Spleen (tissue), 11 donors: ENCODE results near the gene DRD4. TPM values are rescaled to one million over a fixed set of nuclear protein-coding genes. Genes with fewer than 3 reads are reported as not detected.
"Not testable (repeated sequence)": the region's sequence is repeated elsewhere in the genome, so short reads cannot be mapped to it uniquely, and the experiment has no call there.

Experiments
- DNase-seq: peaks from one replicate; pipeline ENCODE4 v3.0.0-alpha.2; 2020
- H3K27ac ChIP-seq, 8 donors: fragments of 200-600 bp; sonication (generic) in 7 of 8; 1 replicate in 4 of 8; 2 replicates in 4 of 8; pipeline versions ENCODE4 v1.5.0 to v1.8.0; 2016 to 2021; ENCODE audit warnings: inconsistent platforms in 4 of 8, mild to moderate bottlenecking in 4 of 8, moderate library complexity in 1 of 8
- H3K27me3 ChIP-seq, 7 donors: fragments of 200-600 bp; sonication (generic) in 6 of 7; replicated peaks in 1 of 7; 1 replicate in 4 of 7; 2 replicates in 3 of 7; pipeline versions ENCODE4 v1.5.0 to v1.8.0; 2016 to 2021; ENCODE audit warnings: inconsistent platforms in 3 of 7, mild to moderate bottlenecking in 1 of 7
- H3K36me3 ChIP-seq, 6 donors: fragments of 200-600 bp; sonication (generic) in 5 of 6; 1 replicate in 4 of 6; 2 replicates in 2 of 6; pipeline versions ENCODE4 v1.5.0 to v1.8.0; 2016 to 2021; ENCODE audit warnings: inconsistent platforms in 2 of 6
- H3K4me1 ChIP-seq, 6 donors: fragments of 200-600 bp; sonication (generic) in 5 of 6; 1 replicate in 3 of 6; 2 replicates in 3 of 6; pipeline versions ENCODE4 v1.5.0 to v1.8.0; 2016 to 2021; ENCODE audit warnings: inconsistent platforms in 3 of 6
- H3K4me3 ChIP-seq, 8 donors: fragments of 200-600 bp; sonication (generic) in 7 of 8; 1 replicate in 4 of 8; 2 replicates in 4 of 8; pipeline versions ENCODE4 v1.5.0 to v1.8.0; 2016 to 2021; ENCODE audit warnings: inconsistent platforms in 4 of 8, mild to moderate bottlenecking in 4 of 8, moderate library complexity in 2 of 8
- H3K9me3 ChIP-seq, 8 donors: fragments of 200-600 bp; sonication (generic) in 7 of 8; 1 replicate in 4 of 8; 2 replicates in 4 of 8; pipeline versions ENCODE4 v1.5.0 to v1.8.0; 2016 to 2021; ENCODE audit warnings: inconsistent platforms in 4 of 8
- POLR2A ChIP-seq, 3 donors: fragments of 450-650 bp; IDR thresholded peaks; one replicate each; pipeline ENCODE4 v1.5.1; 2017; ENCODE audit warnings: antibody characterized with exemption in 3 of 3, mild to moderate bottlenecking in 1 of 3
- POLR2AphosphoS5 ChIP-seq, 3 donors: sonication (generic); formaldehyde crosslinking; IDR thresholded peaks; one replicate each; pipeline ENCODE4 v1.5.1; 2017; ENCODE audit warnings: antibody characterized with exemption in 3 of 3
- WGBS, 5 donors: extraction: QIAGEN DNeasy Blood & Tissue Kit in 3 of 5; methylation state at CpG; one replicate each; pipeline versions ENCODE4 v1.1.5 to v1.1.7; 2013 to 2018; 5-methylcytosine and 5-hydroxymethylcytosine counted together
- intact Hi-C: fragments of 100-400 bp; cut with DNase I; formaldehyde crosslinking; loops from one replicate; pipeline ENCODE4 v1.15.0; 2023; ENCODE audit warnings: low total_unique reads
- polyA plus RNA-seq, 3 donors: library from polyadenylated mRNA; stranded (reverse); fragments of 200-250 nt; gene quantifications; one replicate each; pipeline ENCODE4 v1.2.1, GENCODE V29; 2013
- total RNA-seq, 7 donors: library from RNA; depleted of rRNA in 3 of 7; stranded (reverse); fragments of >200 nt in 3 of 7; fragmentation: NEBNext Ultra II Directional in 4 of 7; extraction: Animal tissue kit (Norgen Biotek cat#: 25700) in 4 of 7; gene quantifications; one replicate each; pipeline versions ENCODE4 v1.1.0 to v1.2.1, GENCODE V29; 2016 to 2021
- TF ChIP-seq, protein P1 (sequence below), 11 experiments: fragments of 200-600 bp in 7 of 11; fragments of 450-650 bp in 4 of 11; sonication (generic) in 4 of 11; IDR thresholded peaks in 8 of 11; conservative IDR thresholded peaks in 3 of 11; 1 replicate in 7 of 11; 2 replicates in 4 of 11; pipeline versions ENCODE4 v1.4.0 to v1.8.0; 2016 to 2021; ENCODE audit warnings: antibody characterized with exemption in 11 of 11, inconsistent platforms in 4 of 11, mild to moderate bottlenecking in 1 of 11
- donor health status: healthy with polysubstance abuse.
- donor health status: DM: no; HTN: no; CAD: no; lungs with moderate emphysema.
- donor health status: DM: no; HTN: no; CAD: no.
- donor health status: Bipolar disorder and iron deficiency.
- donor health status: healthy.
- donor health status: DM: no; HTN: no; CAD: no.
- donor health status: DM: yes; HTN: yes; CAD: no.

DRD4 gene
- total and polyA plus RNA-seq, 10 donors, result 0.12 to 0.86 (median 0.44) TPM; not detected in 3

DNA sequence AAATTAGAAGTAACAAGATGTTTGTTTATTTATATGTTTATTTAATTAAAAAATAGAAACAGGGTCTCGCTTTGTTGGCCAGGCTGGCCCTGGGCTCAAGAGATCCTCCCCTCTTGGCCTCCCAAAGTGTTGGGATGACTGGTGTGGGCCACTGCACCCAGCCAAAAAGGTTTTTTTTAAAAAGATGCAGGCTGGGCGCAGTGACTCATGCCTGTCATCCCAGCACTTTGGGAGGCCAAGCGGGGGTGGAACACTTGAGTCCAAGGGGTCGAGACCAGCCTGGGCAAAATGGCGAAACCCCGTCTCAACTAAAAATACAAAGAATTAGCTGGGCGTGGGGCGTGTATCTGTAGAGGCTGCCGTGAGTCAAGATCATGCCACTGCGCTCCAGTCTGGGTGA lies 13.4 kb downstream of the DRD4 start:
- intact Hi-C loops, result no loop called here
- H3K36me3 ChIP-seq, result peaks cover 0 to 98% (median 24%) of the 10 kb centered on the region in 6 donors
- H3K9me3 ChIP-seq, result no peaks in the 10 kb centered on the region
- TF ChIP-seq, protein P1, sequence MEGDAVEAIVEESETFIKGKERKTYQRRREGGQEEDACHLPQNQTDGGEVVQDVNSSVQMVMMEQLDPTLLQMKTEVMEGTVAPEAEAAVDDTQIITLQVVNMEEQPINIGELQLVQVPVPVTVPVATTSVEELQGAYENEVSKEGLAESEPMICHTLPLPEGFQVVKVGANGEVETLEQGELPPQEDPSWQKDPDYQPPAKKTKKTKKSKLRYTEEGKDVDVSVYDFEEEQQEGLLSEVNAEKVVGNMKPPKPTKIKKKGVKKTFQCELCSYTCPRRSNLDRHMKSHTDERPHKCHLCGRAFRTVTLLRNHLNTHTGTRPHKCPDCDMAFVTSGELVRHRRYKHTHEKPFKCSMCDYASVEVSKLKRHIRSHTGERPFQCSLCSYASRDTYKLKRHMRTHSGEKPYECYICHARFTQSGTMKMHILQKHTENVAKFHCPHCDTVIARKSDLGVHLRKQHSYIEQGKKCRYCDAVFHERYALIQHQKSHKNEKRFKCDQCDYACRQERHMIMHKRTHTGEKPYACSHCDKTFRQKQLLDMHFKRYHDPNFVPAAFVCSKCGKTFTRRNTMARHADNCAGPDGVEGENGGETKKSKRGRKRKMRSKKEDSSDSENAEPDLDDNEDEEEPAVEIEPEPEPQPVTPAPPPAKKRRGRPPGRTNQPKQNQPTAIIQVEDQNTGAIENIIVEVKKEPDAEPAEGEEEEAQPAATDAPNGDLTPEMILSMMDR (IDR thresholded peaks at IDR 0.05 in 8 of 11, conservative IDR thresholded peaks at IDR 0.05 in 3 of 11), result no peak
- no peak for TF ChIP-seq POLR2A (IDR thresholded peaks at IDR 0.05)
- TF ChIP-seq POLR2AphosphoS5 (IDR thresholded peaks at IDR 0.05), result no peak
- H3K27ac ChIP-seq, result no peak overlapping the region
- H3K27me3 ChIP-seq, result no peaks in the 10 kb centered on the region
- WGBS, 5 donors, result 93 to 98% (median 95%) methylated on average over 10 of the region's 10 CpGs
- no peak overlapping the region for H3K4me3 ChIP-seq
- H3K4me1 ChIP-seq, result peaks cover 0 to 6% (median 0%) of the 10 kb centered on the region in 6 donors
- DNase-seq, result no peak

DNA sequence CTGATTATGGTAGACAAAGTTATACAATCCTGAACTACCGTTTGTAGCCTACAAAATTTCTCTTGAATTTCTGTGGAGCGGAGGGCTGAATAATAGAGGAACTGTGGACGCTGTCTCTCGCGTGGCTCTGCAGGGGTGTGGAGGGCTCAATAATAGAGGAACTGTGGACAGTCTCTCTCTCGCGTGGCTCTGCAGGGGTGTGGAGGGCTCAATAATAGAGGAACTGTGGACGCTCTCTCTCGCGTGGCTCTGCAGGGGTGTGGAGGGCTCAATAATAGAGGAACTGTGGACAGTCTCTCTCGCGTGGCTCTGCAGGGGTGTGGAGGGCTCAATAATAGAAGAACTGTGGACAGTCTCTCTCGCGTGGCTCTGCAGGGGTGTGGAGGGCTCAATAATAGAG lies 16.1 kb downstream of the DRD4 start:
- H3K4me1 ChIP-seq, H3K27ac ChIP-seq, DNase-seq, H3K9me3 ChIP-seq, H3K27me3 ChIP-seq, intact Hi-C loops, H3K4me3 ChIP-seq: not testable (repeated sequence)
- peaks cover 0 to 100% (median 22%) of the 10 kb centered on the region in 6 donors for H3K36me3 ChIP-seq
- WGBS, 5 donors, result 77 to 88% (median 82%) methylated on average over 14 of the region's 14 CpGs

DNA sequence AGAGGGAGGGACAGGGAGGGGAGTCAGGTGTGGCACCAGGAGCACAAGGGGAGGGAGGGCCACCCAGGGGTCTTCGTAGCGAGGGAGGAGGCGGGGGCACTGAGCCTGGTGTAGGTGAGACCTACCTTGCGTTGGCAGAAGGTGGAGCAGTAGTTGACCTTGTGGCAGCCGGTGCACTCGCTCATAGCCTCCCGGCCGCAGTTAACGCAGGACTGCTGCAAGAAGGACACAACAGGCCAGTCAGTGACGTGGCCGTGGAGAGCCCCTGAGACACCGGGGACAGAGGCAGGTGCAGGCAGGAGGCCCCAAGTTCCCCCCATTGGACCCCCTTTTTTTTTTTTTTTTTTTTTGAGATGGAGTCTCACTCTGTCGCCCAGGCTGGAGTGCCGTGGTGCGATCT lies 16.8 kb downstream of the DRD4 start:
- H3K4me3 ChIP-seq, result no peak overlapping the region
- intact Hi-C loops, result no loop called here
- peaks cover 0 to 100% (median 24%) of the 10 kb centered on the region in 6 donors for H3K36me3 ChIP-seq
- TF ChIP-seq, protein P1 (IDR thresholded peaks at IDR 0.05 in 8 of 11, conservative IDR thresholded peaks at IDR 0.05 in 3 of 11), result no peak
- TF ChIP-seq POLR2AphosphoS5 (IDR thresholded peaks at IDR 0.05) (no peak), POLR2A (IDR thresholded peaks at IDR 0.05) (no peak)
- no peak overlapping the region for H3K27ac ChIP-seq
- DNase-seq, result no peak
- H3K4me1 ChIP-seq, result peaks cover 0 to 13% (median 4%) of the 10 kb centered on the region in 6 donors
- 85 to 95% (median 90%) methylated on average over 12 to 15 of the region's 15 CpGs for WGBS, 5 donors
- no peaks in the 10 kb centered on the region for H3K9me3 ChIP-seq
- H3K27me3 ChIP-seq, result no peaks in the 10 kb centered on the region

DNA sequence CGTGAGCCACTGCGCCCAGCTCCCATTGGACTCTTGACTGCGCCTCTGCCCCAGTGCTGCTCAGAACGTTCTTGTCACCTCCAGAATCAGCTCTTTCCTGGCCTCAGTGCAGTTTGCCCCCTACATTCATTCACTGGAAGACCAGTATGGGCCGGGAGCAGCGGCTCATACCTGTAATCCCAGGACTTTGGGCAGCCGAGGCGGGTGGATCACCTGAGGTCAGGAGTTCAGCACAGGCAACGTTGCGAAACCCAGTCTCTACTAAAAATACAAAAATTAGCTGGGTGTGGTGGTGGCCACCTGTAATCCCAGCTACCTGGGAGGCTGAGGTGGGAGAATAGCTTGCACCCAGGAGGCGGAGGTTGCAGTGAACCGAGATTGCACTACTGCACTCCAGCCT lies 17.4 kb downstream of the DRD4 start:
- intact Hi-C loops, H3K4me3 ChIP-seq, DNase-seq, H3K27me3 ChIP-seq, H3K27ac ChIP-seq, H3K9me3 ChIP-seq: not testable (repeated sequence)
- Histone ChIP-seq H3K4me1 (peaks cover 0 to 19% (median 7%) of the 10 kb centered on the region in 6 donors), H3K36me3 (peaks cover 0 to 100% (median 28%) of the 10 kb centered on the region in 6 donors)
- WGBS, 5 donors, result 93 to 98% (median 96%) methylated on average over 11 to 12 of the region's 12 CpGs

DNA sequence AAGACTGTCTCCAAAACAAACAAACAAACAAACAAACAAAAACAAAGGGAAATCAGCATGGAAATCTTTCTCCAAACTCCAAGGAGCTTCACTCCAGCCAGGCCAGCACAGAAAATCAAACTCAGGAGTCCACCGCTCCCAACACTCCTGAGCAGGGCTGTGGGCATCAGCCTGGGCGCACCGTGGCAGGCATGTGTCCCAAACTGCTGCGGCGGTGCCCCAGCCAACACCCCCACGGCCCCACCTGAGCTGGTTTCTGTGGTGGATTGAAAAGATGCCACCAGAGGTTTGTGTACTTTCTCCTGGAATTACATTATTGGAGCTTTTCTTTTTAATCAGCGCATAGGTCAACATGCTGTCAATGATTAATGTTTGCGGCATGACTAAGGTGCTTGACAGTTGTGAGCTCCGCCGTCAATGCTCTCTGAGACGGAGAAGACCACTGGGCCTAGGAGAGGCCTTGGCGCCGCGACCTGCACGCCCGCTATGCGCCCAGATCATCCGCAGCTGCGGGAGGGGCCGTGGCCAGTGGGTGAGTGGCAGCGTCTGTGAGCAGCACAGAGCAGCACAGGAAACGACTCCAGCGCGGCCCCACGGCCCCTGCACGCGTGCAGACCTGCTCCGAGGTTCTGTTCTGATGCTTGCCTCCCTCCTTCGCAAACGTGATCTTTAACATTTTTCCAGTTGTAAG lies 18.1 kb downstream of the DRD4 start:
- peaks cover 0 to 100% (median 35%) of the 10 kb centered on the region in 6 donors for H3K36me3 ChIP-seq
- no peaks in the 10 kb centered on the region for H3K9me3 ChIP-seq
- WGBS, 5 donors, result 86 to 93% (median 92%) methylated on average over 26 to 30 of the region's 30 CpGs
- TF ChIP-seq, protein P1 (IDR thresholded peaks at IDR 0.05 in 8 of 11, conservative IDR thresholded peaks at IDR 0.05 in 3 of 11), result no peak
- peak in 1 of 3 donors; percentile 49 for TF ChIP-seq POLR2AphosphoS5 (IDR thresholded peaks at IDR 0.05)
- H3K4me3 ChIP-seq, result no peak overlapping the region
- H3K27ac ChIP-seq, result no peak overlapping the region
- intact Hi-C loops, result no loop called here
- no peak for DNase-seq
- peaks cover 0 to 27% (median 10%) of the 10 kb centered on the region in 6 donors for H3K4me1 ChIP-seq
- H3K27me3 ChIP-seq, result no peaks in the 10 kb centered on the region
